Stimulated activated CD4-positive, alpha-beta T cell treated with anti-CD3 and anti-CD28 coated beads, Interleukin-15, amount 100 ng/mL, for 1 hour (primary cell): ENCODE results near the gene PSMD14.
"Not testable (repeated sequence)": the region's sequence is repeated elsewhere in the genome, so short reads cannot be mapped to it uniquely, and the experiment has no call there.

Experiments used
- DNase-seq, 2 donors: peaks; one replicate each; pipeline ENCODE4 v3.0.0-alpha.2; 2020; ENCODE audit warnings: low read depth in 1 of 2, low spot score in 1 of 2

PSMD14 gene

DNA sequence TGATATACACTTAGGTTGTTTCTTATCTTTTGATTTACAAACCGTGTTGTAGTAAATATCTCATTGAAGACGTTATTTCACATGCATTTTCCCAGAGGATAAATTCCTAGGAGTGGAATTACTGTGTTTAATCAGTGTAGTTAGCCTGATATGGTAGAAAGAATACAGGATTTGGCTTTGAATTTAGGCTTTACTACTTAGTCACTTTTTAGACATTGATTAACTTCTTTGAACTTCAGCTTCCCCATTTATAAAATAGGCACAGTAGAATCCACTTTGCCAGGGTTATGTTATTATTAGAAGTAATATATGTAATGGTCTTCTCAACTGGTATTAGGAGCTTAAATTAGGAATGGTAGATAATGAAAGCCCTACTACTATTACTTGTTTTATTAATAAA lies 27.4 kb downstream of the PSMD14 start:
- DNase-seq: no peak

DNA sequence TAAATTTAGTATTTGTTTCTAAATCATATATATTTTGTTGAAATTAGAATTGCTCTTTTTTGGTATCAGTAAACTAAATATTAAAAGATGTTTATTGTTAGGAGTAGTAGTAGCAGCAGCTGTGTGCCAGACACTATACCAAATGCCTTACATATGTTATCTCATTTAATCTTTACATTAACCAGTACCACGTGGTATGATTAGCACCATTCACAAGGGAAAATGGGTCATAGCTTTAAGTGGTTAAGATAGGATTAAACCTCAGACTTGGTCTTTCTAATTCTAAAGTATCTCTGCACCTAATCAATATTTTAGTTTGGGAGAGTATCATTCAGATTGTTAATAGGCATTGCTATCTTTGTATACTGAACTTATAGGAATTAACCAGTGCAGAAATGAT lies 29.0 kb downstream of the PSMD14 start:
- no peak for DNase-seq

DNA sequence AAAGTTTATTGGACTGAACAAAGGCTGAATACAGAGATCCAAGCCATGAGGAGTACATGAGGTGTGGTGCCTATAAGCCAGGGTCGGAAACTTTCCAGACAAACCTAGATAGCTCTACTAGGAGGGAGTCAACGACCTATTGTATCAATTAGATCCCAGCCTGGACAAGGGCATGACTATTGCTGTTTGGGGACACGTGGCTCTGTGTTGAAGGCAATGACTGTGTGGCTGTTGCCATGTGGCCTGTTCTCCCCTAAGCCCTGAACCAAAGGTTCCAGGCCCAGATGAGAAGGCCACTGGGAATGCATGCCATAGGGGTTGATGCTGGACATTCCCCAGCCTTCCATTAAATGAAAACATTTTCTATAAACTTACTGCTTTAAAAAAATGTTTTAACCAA lies 31.3 kb downstream of the PSMD14 start:
- DNase-seq: not testable (repeated sequence)

DNA sequence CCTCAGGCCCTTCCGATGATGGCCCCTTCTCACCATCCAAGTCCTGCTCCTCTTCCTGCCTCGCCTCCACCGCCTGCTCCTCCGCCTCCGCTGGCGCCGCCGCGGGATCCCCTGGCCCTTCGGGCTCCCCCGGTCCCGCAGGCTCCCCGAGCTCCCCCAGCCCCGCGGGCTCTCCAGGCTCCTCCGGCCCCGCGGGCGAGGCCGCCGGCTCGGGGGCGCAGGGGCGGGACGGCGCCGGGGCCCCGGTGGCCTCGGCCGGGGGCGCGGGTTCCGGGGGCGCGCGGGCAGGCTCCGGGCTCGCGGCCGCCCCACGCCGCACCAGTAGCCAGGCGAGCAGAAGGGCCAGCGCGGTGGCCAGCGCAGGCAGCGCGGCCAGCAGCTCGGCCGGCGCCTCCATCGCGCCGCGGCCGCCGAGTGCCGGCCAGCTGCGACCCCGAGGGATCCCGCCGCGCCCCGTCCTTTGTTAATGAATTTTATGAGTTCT lies 32.7 kb downstream of the PSMD14 start:
- DNase-seq: not testable (repeated sequence)

DNA sequence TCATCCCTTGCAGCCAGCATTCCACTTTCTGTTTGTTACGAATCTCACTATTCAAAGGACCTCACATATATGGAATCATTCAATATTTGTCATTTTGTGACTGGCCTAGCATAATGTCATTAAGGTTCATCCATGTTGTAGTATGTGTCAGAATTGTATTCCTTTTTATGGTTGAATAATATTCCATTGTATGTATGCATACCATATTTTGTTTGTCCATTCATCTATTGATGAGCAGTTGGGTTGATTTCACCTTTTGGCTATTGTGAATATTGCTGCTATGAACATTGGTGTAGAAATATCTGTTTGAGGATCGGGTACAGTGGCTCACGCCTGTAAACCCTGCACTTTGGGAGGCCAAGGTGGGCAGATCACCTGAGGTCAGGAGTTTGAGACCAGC lies 35.0 kb downstream of the PSMD14 start:
- DNase-seq: no peak

DNA sequence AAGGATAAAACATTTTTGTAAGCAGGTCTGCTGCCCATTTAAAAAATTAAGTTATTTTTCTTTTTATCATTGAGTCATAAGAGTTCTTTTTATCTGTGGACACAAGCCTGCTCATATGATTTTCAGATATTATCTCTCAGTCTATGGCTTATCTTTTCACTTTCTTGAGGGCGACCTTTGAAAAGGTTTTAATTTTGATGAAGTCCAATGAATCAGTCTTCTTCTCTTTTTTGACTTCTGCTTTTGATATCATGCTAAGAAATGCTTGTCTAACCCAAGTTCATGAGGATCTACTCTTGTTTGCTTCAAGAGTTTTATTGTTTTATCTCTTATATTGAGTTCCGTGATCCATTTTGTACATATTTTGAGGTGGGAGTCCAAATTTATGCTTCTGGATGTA lies 36.5 kb downstream of the PSMD14 start:
- DNase-seq: no peak

DNA sequence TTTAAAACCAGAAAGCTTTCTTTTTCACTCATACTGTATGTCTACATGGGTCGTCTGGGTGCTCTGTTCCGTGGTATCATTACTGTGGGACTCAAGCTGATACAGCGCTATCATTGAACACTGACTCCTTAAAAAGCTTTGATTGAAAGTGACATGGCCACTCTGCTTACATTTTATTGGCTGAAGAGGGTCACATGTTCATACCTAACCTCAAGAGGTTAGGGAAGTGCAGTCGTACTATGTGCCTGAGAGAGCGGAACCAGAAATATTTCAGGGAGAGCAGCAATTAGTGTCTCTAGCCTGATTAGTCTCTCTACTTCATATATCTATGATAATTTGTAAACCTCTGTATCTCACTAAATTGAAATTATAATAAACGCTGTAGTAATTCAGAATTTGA lies 43.5 kb downstream of the PSMD14 start:
- DNase-seq: no peak

DNA sequence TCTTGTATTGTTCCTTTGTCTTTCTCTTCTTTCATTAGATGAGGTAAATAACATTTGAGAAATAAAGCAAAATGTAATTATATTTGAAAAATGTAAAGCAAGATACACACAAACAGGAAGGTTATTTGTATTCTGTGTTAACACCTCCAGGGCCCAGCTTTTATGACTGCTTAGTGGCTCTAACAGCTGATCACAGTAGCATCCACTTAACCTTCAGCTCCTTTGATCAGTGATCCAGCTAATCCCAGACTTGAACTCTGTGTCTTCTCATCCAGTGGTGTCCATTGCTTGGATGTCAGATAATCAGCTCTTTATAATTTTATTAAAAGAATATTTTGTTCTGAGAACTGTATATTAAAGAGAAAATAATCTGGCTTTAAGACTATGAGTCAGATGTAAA lies 44.5 kb downstream of the PSMD14 start:
- DNase-seq: no peak

DNA sequence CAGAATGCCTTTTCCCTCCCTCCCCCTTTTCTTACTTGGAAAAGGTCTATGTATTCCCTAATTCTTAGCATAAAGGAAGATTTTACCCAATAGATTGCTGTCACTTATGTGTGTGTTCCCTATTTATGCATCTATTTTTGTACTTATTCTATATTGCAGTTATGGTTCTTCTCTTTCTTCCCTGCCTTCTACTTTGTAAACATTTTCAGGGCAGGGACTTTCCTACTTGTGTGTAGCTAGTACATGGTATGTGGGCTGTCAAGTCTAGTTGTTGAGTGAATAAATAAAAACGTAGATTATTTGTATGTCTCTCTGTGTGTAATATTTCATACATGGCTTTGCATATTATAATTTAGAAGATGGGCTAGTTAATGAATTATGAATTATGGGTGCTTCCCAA lies 45.3 kb downstream of the PSMD14 start:
- no peak for DNase-seq

DNA sequence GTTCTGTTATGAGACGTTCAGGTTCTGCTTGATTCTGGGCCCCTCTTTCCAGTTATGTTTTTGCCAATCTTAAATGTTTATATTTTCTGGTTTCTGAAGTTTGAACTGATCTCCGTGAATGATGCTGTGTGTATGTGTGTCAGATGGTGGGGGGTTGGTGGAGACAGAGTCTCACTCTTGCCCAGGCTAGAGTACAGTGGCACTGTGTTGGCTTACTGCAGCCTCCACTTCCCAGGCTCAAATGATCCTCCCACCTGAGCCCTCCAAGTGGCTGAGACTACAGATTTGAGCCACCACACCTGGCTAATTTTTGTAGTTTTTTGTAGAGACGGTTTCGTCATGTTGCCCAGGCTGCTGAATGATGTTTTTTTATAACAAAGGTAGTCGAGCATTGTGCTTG lies 45.9 kb downstream of the PSMD14 start:
- DNase-seq: no peak

DNA sequence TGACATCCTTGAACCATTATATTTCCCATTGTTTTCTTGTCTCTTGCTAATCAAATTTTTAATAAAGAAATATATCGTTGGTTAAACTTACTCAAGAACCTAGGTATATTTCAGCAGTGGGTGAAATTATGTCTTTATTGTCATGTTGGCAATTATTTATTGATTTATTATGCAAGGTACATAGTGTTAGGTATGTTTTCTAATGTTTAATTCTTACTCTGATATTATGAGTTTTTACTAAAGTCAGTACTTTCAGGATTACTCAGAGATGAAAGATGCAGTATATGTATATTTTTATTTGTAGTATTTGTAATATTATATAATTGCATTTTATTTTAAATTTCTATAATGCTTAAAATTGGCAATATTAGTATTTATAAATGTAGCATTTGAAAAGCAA lies 46.9 kb downstream of the PSMD14 start:
- no peak for DNase-seq

DNA sequence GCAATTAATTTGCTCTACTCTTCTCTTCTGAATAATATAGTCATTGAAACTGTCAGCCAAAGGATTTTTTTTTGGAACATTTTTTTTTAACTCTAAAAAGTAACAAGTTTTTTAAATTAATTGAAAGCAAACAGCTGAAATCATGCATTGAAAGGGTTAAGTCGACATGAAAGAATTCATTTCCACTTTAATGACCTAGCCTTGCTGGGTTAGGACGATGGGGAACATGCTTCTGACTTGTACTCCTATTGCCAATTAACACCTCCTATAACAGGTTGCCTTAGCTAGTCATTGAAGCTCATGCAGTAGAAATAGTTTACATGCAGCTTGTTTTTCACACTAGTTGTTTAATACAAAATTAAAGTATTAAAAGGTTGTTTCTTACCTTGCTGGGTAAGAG lies 47.8 kb downstream of the PSMD14 start:
- DNase-seq: no peak

DNA sequence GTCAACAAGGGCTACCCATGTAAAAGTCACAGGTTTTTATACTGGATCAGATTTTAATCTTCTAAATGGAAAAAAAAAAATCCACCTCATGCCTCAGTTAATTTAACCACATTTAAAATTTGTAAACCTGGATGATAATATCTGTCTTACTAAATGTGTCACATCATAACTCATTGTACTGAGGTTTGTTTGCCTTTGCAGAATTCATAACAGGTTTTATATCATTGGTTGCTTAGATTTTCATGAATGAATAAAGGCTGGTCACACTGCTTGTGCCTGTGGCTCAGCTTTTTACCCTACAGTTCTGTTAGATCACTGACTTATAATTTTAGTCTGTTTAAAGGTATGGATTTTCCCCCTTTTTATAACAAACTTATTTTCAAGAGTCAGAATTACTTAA lies 48.9 kb downstream of the PSMD14 start:
- DNase-seq: no peak

DNA sequence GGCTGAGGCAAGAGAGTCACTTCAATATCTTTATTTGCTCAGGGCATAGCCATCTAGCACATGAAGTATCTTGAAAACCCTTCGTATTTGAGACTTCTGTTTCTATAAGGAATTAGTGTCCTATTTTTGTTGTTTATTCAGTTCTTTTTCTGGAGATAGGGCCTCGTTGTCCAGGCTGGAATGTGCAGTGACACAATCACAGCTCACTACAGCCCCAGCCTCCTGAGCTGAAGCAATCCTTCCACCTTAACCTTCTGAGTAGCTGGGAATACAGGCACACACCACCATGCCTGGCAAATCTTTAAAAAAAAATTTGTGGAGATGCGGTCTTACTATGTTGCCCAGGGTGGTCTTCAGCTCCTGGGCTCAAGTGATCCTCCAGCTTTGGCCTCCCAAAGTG lies 50.6 kb downstream of the PSMD14 start:
- DNase-seq: no peak

DNA sequence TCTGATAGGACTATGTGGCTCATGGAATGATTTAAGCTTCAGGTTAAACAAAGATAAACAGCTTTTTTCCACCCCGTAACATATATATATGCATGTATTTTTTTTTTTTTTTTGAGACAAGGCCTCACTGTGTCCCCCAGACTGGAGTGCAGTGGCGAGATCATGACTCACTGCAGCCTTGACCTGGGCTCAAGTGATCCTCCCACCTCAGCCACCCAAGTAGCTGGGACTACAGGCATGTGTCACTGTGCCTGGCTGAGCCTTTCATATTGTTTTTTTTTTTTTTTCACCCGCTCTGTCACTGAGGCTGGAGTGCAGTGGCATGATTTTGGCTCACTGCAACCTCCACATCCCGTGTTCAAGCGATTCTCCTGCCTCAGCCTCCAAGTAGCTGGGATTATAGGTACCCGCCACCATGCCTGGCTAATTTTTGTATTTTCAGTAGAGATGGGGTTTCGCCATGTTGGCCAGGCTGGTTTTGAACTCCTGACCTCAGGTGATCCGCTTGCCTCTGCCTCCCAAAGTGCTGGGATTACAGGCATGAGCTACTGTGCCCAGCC lies 52.0 kb downstream of the PSMD14 start:
- not testable (repeated sequence) for DNase-seq

DNA sequence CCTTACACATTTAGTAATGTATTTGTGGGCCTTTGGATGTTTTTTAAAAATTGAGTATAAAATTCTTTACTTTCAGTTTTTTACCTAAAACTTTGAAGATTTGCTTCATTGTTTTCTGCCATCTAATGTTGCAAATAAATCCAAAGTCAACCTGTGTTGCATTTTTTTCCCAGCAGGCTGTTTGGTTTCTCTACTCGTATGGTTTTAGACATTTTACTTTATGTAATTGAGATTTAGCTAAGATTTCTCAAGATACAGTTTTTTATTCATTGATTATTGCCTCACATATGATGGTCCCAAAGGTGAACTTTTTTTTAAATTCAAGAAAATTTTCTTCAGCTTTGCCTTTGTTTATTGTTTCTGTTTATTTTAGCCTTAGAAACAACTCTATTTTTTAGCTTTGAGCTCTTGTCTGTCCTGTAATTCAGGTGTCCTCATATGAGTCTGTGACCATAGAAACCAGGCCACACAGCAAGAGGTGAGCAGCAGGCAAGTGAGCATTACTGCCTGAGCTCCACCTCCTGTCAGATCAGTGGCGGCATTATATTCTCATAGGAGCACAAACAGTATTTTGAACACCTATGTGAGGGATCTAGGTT lies 54.4 kb downstream of the PSMD14 start:
- no peak for DNase-seq

DNA sequence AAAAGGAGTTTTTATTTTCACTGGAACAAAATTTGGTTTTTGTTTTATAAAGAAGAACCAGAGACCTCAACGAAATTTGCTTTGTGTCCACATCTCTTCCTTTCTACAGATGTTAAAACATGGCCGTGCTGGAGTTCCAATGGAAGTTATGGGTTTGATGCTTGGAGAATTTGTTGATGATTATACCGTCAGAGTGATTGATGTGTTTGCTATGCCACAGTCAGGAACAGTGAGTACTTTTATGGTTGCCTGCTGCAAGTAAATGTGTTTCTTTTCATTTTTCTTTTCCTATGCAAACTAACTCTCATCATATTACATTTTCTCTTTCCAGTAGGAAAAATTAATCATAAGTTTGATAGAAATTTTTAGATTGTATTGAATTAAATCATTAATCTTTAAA lies 59.5 kb downstream of the PSMD14 start:
- no peak for DNase-seq

DNA sequence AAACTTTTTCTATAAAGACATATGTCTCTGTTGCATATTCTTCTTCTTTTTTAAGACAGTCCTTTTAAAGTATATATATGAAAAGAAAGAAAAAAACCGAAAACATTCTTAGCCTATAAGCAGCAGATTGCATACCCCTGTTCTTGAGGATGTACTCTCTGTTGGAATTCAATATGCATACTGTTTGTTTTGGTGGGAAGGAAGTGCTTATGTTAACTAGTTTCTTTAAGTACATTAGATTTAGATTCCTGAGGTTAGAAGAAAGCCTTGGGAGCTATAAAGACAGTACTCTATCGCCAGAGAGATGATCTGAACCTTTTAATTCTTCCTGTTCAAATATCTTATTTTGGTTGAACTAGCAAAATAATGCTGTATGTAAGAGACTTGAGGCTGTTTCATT lies 61.1 kb downstream of the PSMD14 start:
- DNase-seq: no peak

DNA sequence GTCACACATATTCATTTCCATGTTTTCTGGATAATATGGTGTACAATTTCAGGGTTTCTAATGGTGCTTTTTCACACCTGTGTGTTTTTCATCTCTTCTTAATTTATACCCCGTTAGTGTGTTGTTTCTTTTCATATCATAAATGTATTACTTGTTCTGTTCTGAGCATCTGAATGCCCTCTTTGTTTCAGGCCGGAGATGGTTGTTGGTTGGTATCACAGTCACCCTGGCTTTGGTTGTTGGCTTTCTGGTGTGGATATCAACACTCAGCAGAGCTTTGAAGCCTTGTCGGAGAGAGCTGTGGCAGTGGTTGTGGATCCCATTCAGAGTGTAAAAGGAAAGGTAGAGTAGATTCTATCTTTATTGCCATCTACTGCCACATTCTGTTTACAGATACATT lies 62.8 kb downstream of the PSMD14 start:
- DNase-seq: no peak

DNA sequence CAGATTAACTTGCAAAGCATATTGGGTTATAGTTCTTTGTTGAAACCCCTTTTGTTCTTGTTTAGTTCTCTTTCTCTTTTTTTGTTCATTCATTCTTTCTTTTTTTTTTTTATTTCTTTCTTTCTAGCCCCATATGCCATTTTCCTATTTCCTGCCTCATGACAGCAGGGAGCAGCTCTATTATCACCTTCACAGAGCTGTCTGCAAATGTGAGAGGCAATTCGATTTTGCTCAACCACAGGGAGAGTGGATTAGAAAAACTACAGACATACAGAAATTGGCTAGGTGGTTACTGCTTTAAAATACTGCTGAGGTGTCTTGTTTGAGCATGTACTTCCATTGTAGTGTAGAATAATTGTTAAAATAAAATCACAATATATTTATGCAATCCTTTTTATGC lies 63.6 kb downstream of the PSMD14 start:
- DNase-seq: no peak

DNA sequence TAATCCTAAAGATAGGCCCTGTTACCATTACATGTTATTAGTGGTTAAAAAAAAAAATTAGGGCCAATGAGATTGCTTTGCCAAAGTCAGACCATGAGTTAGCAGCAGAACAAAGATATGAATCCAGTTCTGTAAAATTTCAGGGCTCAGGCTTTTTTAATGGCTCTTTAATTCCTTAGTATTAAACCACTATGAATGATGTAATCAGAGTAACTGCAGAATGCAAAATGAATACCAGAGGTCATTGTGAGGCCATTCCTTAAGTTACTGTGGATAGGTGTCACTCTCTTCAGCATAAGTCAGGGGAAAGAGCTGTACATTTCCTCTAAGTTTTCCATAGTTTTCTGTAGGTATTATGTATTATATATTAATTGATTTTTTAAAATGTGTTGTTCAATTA lies 65.7 kb downstream of the PSMD14 start:
- no peak for DNase-seq

DNA sequence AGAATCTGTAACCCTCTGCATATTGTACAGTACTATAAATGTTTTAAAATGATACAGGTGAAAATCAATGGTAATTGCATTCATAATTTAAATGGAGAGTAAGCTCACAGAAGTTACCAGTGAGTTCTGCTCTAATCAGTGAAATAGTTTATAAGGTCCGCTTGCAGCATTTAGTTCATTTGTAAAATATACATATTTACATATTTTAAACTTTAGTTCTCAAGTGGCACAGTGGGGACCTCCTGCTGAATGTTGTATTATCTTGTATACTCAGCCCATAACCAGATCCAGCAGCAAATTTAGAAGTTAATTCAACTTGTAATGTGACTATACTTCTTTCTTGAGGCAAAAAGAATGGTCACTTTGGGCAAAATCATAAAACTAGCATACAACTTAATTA lies 66.2 kb downstream of the PSMD14 start:
- no peak for DNase-seq

DNA sequence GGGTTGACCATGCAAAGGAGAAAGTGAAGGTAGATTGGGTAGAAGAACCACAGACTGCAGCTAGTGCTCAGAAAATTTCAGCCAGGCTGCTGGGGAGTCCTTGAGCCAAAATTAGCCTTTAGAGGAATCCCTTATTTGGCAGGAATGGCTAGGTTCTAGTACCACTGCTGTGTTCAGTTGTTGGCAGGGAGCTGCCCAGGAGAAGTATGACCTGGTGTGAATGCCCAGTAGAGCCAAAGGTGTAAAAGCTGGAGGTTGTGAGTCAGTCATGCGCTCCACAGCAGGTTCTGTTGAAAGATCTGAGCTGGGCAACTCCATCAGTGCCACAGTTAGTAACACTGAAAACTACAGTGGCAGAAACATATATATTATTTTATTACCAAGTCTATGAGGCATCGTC lies 71.5 kb downstream of the PSMD14 start:
- no peak for DNase-seq
